T-cell (primary cell): ENCODE data around the gene MPZL3. TPM values are rescaled to one million over a fixed set of nuclear protein-coding genes. Genes with fewer than 3 reads are reported as not detected.
A peak's percentile ranks its signal among the peaks of the same experiment; 100 is the strongest.
"Not testable (repeated sequence)": the region's sequence is repeated elsewhere in the genome, so short reads cannot be mapped to it uniquely, and the experiment has no call there.

Experiments
- ATAC-seq, 4 experiments: fragments of 200-7000 bp in 3 of 4; fragments of 150-1000 bp in 1 of 4; cut with Tn5 transposase; replicated peaks in 1 of 4; 1 replicate in 3 of 4; 2 replicates in 1 of 4; pipeline ENCODE4 v1.10.0; 2021; ENCODE audit warnings: moderate library complexity in 3 of 4, mild to moderate bottlenecking in 2 of 4, moderate number of reproducible peaks in 1 of 4
- CTCF ChIA-PET, 2 donors: fragments of 300-600 bp; sonication (Branson Sonifier 250); formaldehyde crosslinking; loops; one replicate each; lab custom pipeline; 2022; ENCODE audit warnings: antibody characterized with exemption in 2 of 2; lab: Charles Lee
- POLR2A ChIA-PET, 2 donors: fragments of 300-600 bp; sonication (Branson Sonifier 250); formaldehyde crosslinking; loops; one replicate each; lab custom pipeline; 2022; ENCODE audit warnings: antibody characterized with exemption in 2 of 2; lab: Charles Lee
- DNase-seq, 35 experiments: peaks; one replicate each; pipeline versions ENCODE4 v3.0.0 to v3.0.0-alpha.2; 2013 to 2023
- H3K27ac ChIP-seq: one replicate; pipeline ENCODE4 v1.5.1; 2013; ENCODE audit warnings: low read length
- H3K27me3 ChIP-seq, 2 experiments: replicated peaks in 1 of 2; 1 replicate in 1 of 2; 2 replicates in 1 of 2; pipeline versions ENCODE4 v1.6.1 to v1.7.0; 2013; ENCODE audit warnings: low read length in 1 of 2, mixed read lengths in 1 of 2; ENCODE audit not compliant: control insufficient read depth in 2 of 2, insufficient read depth in 2 of 2; ENCODE audit errors: extremely low read depth in 1 of 2
- H3K36me3 ChIP-seq, 2 donors: 1 replicate in 1 of 2; 2 replicates in 1 of 2; pipeline versions ENCODE4 v1.6.1 to v1.7.0; 2013; ENCODE audit warnings: low read length in 1 of 2; ENCODE audit not compliant: control insufficient read depth in 2 of 2, insufficient read depth in 1 of 2; ENCODE audit errors: extremely low read depth in 1 of 2
- H3K4me1 ChIP-seq, 2 experiments: 1 replicate in 1 of 2; 2 replicates in 1 of 2; pipeline versions ENCODE4 v1.6.1 to v1.7.0; 2013; ENCODE audit warnings: low read length in 2 of 2, mixed read lengths in 1 of 2; ENCODE audit not compliant: insufficient read depth in 2 of 2, control insufficient read depth in 1 of 2; ENCODE audit errors: extremely low read depth in 1 of 2
- H3K4me3 ChIP-seq, 2 donors: 1 replicate in 1 of 2; 2 replicates in 1 of 2; pipeline versions ENCODE4 v1.5.1 to v1.7.0; 2013; ENCODE audit warnings: mild to moderate bottlenecking in 2 of 2, low read length in 1 of 2, moderate library complexity in 1 of 2; ENCODE audit not compliant: control insufficient read depth in 1 of 2; ENCODE audit errors: extremely low read depth in 1 of 2
- H3K9me3 ChIP-seq: 2 replicates; pipeline ENCODE4 v1.7.0; 2013
- H3K27ac Mint-ChIP-seq, 2 donors: one replicate each; pipeline ENCODE4 v1.8.0; 2020 to 2021; ENCODE audit warnings: mild to moderate bottlenecking in 2 of 2, mixed read lengths in 2 of 2
- H3K27me3 Mint-ChIP-seq, 2 donors: one replicate each; pipeline ENCODE4 v1.8.0; 2021 to 2022; ENCODE audit warnings: mixed read lengths in 2 of 2
- H3K36me3 Mint-ChIP-seq: one replicate; pipeline ENCODE4 v1.8.0; 2021; ENCODE audit warnings: mixed read lengths
- H3K4me1 Mint-ChIP-seq, 3 donors: one replicate each; pipeline ENCODE4 v1.8.0; 2020 to 2022; ENCODE audit warnings: mixed read lengths in 3 of 3, mild to moderate bottlenecking in 1 of 3
- H3K4me3 Mint-ChIP-seq, 3 donors: one replicate each; pipeline ENCODE4 v1.8.0; 2020 to 2022; ENCODE audit warnings: mild to moderate bottlenecking in 3 of 3, mixed read lengths in 3 of 3, moderate library complexity in 3 of 3
- H3K9me3 Mint-ChIP-seq, 3 donors: one replicate each; pipeline ENCODE4 v1.8.0; 2020 to 2022; ENCODE audit warnings: mixed read lengths in 3 of 3
- WGBS: methylation state at CpG from one replicate; pipeline ENCODE4 v1.1.5; 2013; ENCODE audit warnings: missing lambda C conversion rate; ENCODE audit not compliant: insufficient coverage; 5-methylcytosine and 5-hydroxymethylcytosine counted together
- total RNA-seq, 35 experiments: library from RNA in 6 of 35; stranded (reverse) in 6 of 35; fragments of 120-200 nt in 1 of 35; gene quantifications; one replicate each; pipeline versions ENCODE4 v1.2.1 to v1.2.4 and lab custom pipeline; 2013 to 2026

MPZL3 gene
- total RNA-seq, 5 donors from 2014 or later (not counting 1 experiment from before 2014, with no cell fraction given): 9.8 to 25.2 (median 16.5) TPM

DNA sequence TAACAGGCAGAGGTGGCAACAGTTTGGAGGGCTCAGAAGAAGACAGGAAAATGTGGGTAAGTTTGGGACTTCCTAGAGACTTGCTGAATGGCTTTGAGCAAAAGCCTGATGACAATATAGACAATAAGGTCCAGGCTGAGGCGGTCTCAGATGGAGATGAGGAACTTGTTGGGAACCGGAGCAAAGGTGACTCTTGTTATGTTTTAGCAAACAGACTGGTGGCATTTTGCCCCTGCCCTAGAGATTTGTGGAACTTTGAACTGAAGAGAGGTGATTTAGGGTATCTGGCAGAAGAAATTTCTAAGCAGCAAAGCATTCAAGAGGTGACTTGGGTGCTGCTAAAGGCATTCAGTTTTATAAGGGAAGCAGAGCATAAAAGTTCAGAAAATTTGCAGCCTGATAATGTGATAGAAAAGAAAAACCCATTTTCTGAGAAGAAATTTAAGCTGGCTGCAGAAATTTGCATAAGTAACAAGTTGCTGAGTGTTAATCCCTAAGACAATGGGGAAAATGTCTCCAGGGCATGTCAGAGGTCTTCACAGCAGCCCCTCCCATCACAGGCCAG lies 61.1 kb downstream of the MPZL3 start:
- POLR2A ChIA-PET, H3K4me1 Mint-ChIP-seq, H3K4me3 Mint-ChIP-seq, ATAC-seq, H3K4me1 ChIP-seq, DNase-seq, H3K9me3 Mint-ChIP-seq, H3K27ac ChIP-seq, H3K9me3 ChIP-seq, CTCF ChIA-PET, H3K4me3 ChIP-seq: not testable (repeated sequence)
- H3K36me3 ChIP-seq: peaks cover 0 to 26% of the 10 kb centered on the region in 2 donors
- H3K27me3 Mint-ChIP-seq: peaks cover 7 to 17% of the 10 kb centered on the region in 2 donors
- peaks cover 0 to 13% of the 10 kb centered on the region in 2 experiments for H3K27me3 ChIP-seq
- peak overlapping the region in 1 of 2 donors; percentile 11 for H3K27ac Mint-ChIP-seq
- peaks cover 27% of the 10 kb centered on the region for H3K36me3 Mint-ChIP-seq
- no CpG with 5 or more reads among the region's 2 CpGs for WGBS

DNA sequence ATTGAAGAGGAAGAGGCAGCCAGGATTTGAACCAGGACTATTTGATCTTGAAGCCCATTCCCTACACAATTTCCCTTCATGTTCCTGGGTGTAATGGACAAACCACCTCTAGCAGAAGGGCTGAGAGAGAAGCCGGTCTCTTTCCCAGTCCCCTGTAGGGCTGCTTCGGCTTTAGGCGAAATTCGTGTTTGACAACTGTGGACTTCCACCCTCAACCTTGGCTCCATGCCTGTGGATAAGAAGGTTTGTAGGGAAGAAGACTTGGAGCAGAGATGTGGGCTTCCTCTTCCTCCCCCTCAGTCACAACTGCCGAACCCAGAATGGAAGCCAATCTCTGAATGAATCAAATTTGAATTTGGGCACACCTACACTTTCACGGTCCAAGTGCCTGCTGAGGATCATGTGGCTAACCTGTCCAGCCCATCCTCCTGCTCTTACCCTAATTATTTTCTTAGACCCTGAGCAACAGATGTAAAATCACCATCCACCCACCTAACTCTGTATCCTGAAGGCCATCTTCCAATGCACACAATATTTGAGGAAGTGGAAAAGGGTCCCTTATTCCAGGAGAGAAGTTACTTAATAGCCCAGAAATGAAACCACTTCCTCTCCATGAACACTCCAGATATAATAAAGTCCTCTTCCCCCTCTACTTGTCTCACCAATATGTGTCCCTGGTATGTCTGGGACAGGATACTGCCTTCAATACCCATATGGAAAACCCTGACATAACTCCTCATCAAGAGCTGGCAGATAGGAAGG lies 65.6 kb downstream of the MPZL3 start:
- Mint-ChIP-seq H3K9me3 (peaks cover 0 to 4% (median 0%) of the 10 kb centered on the region in 3 donors), H3K4me3 (no peak overlapping the region), H3K4me1 (no peaks in the 10 kb centered on the region), H3K36me3 (no peaks in the 10 kb centered on the region), H3K27ac (no peak overlapping the region), H3K27me3 (peaks cover 21 to 22% of the 10 kb centered on the region in 2 donors)
- 60% methylated on average over 1 of the region's 6 CpGs for WGBS
- H3K4me3 ChIP-seq: no peak overlapping the region
- no peaks in the 10 kb centered on the region for H3K36me3 ChIP-seq
- ATAC-seq (no peak), DNase-seq (no peak)
- no peaks in the 10 kb centered on the region for H3K4me1 ChIP-seq
- H3K9me3 ChIP-seq: no peaks in the 10 kb centered on the region
- ChIA-PET POLR2A (no interaction called here), CTCF (no interaction called here)
- no peak overlapping the region for H3K27ac ChIP-seq
- peaks cover 0 to 21% of the 10 kb centered on the region in 2 experiments for H3K27me3 ChIP-seq

- Mint-ChIP-seq H3K4me1 (no peaks in the 10 kb centered on the region), H3K9me3 (no peaks in the 10 kb centered on the region), H3K27ac (no peak overlapping the region), H3K4me3 (no peak overlapping the region), H3K36me3 (no peaks in the 10 kb centered on the region), H3K27me3 (peaks cover 20 to 22% of the 10 kb centered on the region in 2 donors)
- ChIA-PET POLR2A (interaction anchor here in 1 of 2 donors (0.7 kb wide), 1 partner anchor 65 kb away, joined by 4 read pairs; no protein-coding TSS in a partner anchor), CTCF (interaction anchor here in 1 of 2 donors (0.6 to 2.0 kb wide), 2 partner anchors 13 to 14 kb away, joined by 3 to 4 read pairs; no protein-coding TSS in a partner anchor)
- Histone ChIP-seq H3K27me3 (peaks cover 0 to 29% of the 10 kb centered on the region in 2 experiments), H3K4me3 (no peak overlapping the region), H3K27ac (no peak overlapping the region), H3K4me1 (no peaks in the 10 kb centered on the region), H3K9me3 (no peaks in the 10 kb centered on the region), H3K36me3 (no peaks in the 10 kb centered on the region)
- 95% methylated on average over 8 of the region's 12 CpGs for WGBS
- no peak for ATAC-seq
- no peak for DNase-seq
Measured at GRCh38 chr11:118184784-118185579, 67.2 kb downstream of the MPZL3 start.

DNA sequence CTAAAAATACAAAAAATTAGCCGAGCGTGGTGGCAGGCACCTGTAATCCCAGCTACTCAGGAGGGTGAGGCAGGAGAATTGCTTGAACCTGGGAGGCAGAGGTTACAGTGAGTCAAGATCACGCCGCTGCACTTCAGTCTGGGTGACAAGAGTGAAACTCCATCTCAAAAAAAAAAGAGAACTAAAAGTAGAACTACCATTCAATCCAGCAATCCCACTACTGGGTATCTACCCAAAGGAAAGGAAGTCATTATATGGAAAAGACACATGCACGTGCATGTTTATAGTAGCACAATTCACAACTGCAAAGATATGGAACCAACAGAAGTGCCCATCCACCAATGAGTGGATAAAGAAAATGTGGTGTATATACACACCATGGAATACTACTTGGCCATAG lies 68.5 kb downstream of the MPZL3 start:
- no CpG with 5 or more reads among the region's 5 CpGs for WGBS
- H3K4me3 Mint-ChIP-seq, ATAC-seq, H3K4me1 ChIP-seq, H3K36me3 Mint-ChIP-seq, H3K9me3 Mint-ChIP-seq, H3K9me3 ChIP-seq, POLR2A ChIA-PET, DNase-seq, H3K27ac ChIP-seq, H3K4me3 ChIP-seq, H3K27ac Mint-ChIP-seq, H3K4me1 Mint-ChIP-seq, H3K36me3 ChIP-seq: not testable (repeated sequence)
- peaks cover 14 to 27% of the 10 kb centered on the region in 2 donors for H3K27me3 Mint-ChIP-seq
- CTCF ChIA-PET: interaction anchor here in 1 of 2 donors (2.0 kb wide), 1 partner anchor 15 kb away, joined by 4 read pairs; no protein-coding TSS in a partner anchor
- peaks cover 0 to 32% of the 10 kb centered on the region in 2 experiments for H3K27me3 ChIP-seq

DNA sequence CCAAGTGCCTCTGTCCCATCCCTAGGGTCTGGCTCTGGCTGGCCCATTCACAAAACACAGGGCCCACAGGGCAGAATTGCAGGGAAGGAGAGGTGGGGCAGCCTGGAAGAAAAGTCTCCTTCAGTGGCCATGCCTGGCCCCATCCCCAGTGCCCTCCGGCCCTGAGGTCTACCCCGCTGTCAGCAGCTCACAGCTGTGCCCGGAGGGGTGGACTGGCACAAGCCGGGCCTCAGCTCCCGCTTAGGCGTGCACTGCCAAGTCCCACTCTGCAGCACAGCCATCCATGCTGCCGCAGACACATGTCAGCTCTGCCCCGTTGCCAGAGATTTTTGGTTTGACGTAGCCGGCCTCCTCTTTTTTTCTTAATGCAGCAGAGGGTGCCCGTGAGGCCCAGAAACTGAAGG lies 71.9 kb downstream of the MPZL3 start:
- ChIA-PET POLR2A (no interaction called here), CTCF (interaction anchor here in 1 of 2 donors (1.1 kb wide), 1 partner anchor 9 kb away, joined by 3 read pairs; no protein-coding TSS in a partner anchor)
- peak in 1 of 35 experiments; percentile 14 for DNase-seq
- H3K27me3 Mint-ChIP-seq: peaks cover 14 to 22% of the 10 kb centered on the region in 2 donors
- Histone ChIP-seq H3K4me1 (no peaks in the 10 kb centered on the region), H3K27ac (no peak overlapping the region), H3K4me3 (no peak overlapping the region), H3K27me3 (peaks cover 0 to 32% of the 10 kb centered on the region in 2 experiments), H3K9me3 (no peaks in the 10 kb centered on the region), H3K36me3 (no peaks in the 10 kb centered on the region)
- H3K4me1 Mint-ChIP-seq: no peaks in the 10 kb centered on the region
- peak in 1 of 4 experiments; percentile 41 for ATAC-seq
- 52% methylated on average over 11 of the region's 11 CpGs for WGBS
- H3K36me3 Mint-ChIP-seq: no peaks in the 10 kb centered on the region
- H3K9me3 Mint-ChIP-seq: no peaks in the 10 kb centered on the region
- no peak overlapping the region for H3K27ac Mint-ChIP-seq
- H3K4me3 Mint-ChIP-seq: no peak overlapping the region

GRCh38 chr11:118176778-118177134 lies 75.4 kb downstream of the MPZL3 start:
- 92% methylated on average over 2 of the region's 4 CpGs for WGBS
- Histone ChIP-seq H3K4me3 (no peak overlapping the region), H3K27ac (no peak overlapping the region), H3K9me3 (no peaks in the 10 kb centered on the region), H3K27me3 (peaks cover 0 to 29% of the 10 kb centered on the region in 2 experiments), H3K36me3 (no peaks in the 10 kb centered on the region), H3K4me1 (peaks cover 0 to 3% of the 10 kb centered on the region in 2 experiments)
- Mint-ChIP-seq H3K9me3 (no peaks in the 10 kb centered on the region), H3K27me3 (peaks cover 10 to 13% of the 10 kb centered on the region in 2 donors), H3K36me3 (no peaks in the 10 kb centered on the region), H3K4me3 (no peak overlapping the region), H3K4me1 (peaks cover 0 to under 1% (median under 1%) of the 10 kb centered on the region in 3 donors), H3K27ac (no peak overlapping the region)
- DNase-seq: no peak
- ATAC-seq: no peak
- POLR2A ChIA-PET: no interaction called here
- CTCF ChIA-PET: interaction anchor here (0.6 kb wide), 2 partner anchors 53 to 954 kb away, joined by 3 to 4 read pairs; no protein-coding TSS in a partner anchor
